Measurements from ENCODE around the gene GALNT13. TPM values are rescaled to one million over a fixed set of nuclear protein-coding genes. Genes with fewer than 3 reads are reported as not detected.

Gene GALNT13
- total RNA-seq, 2 experiments from 2014 or later, result not detected

GRCh38 chr2:153828335-153828734, 43.4 kb upstream of the GALNT13 start:
- TF ChIP-seq CTCF (conservative IDR thresholded peaks at IDR 0.05; ENCODE audit: low read length) (no peak), EZH2phosphoT487 (IDR thresholded peaks at IDR 0.05; ENCODE audit: borderline replicate concordance, low read depth, low read length) (no peak)
- POLR2A ChIA-PET, result no interaction called here
- CTCF ChIA-PET (ENCODE audit: unreplicated experiment), result no interaction called here
- no peaks in the 10 kb centered on the region for H3K36me3 ChIP-seq (ENCODE audit: insufficient read depth, low read length)
- no peaks in the 10 kb centered on the region for H4K20me1 ChIP-seq (ENCODE audit: insufficient read depth, low read length)
- no peak overlapping the region for H3K27ac ChIP-seq (ENCODE audit: low read depth, low read length, poor library complexity, severe bottlenecking)
- no peaks in the 10 kb centered on the region for H3K9me3 ChIP-seq (ENCODE audit: low read length)
- H3K4me3 ChIP-seq (ENCODE audit: low read depth, low read length, poor library complexity, severe bottlenecking), result no peak overlapping the region
- H3K9me2 ChIP-seq (ENCODE audit: insufficient read depth, low read length), result no peaks in the 10 kb centered on the region
- intact Hi-C loops (cut with micrococcal nuclease; ENCODE audit: unreplicated experiment), result no loop called here
- no TSS peak for BruUV-seq (replicated peaks)
- H2AFZ ChIP-seq (ENCODE audit: low read length), result no peak overlapping the region
- no peaks in the 10 kb centered on the region for H3K4me1 ChIP-seq (ENCODE audit: insufficient read depth, low read length, poor library complexity, severe bottlenecking)
- no peak for DNase-seq (ENCODE audit: low spot score)
- no peak overlapping the region for H3K4me2 ChIP-seq (ENCODE audit: low read length)
- H3K79me2 ChIP-seq (ENCODE audit: insufficient read depth, low read depth, low read length), result no peaks in the 10 kb centered on the region

GRCh38 chr2:153834662-153835061, 37.1 kb upstream of the GALNT13 start:
- no TSS peak for BruUV-seq (replicated peaks)
- ChIA-PET CTCF (ENCODE audit: unreplicated experiment) (no interaction called here), POLR2A (no interaction called here)
- Histone ChIP-seq H3K4me2 (ENCODE audit: low read length) (no peak overlapping the region), H3K4me3 (ENCODE audit: low read depth, low read length, poor library complexity, severe bottlenecking) (no peak overlapping the region), H3K9me3 (ENCODE audit: low read length) (0 out of 2 replicates have a peak, but pooled peaks cover 7% of the 10 kb centered on the region), H2AFZ (ENCODE audit: low read length) (no peak overlapping the region), H3K4me1 (ENCODE audit: insufficient read depth, low read length, poor library complexity, severe bottlenecking) (no peaks in the 10 kb centered on the region), H3K79me2 (ENCODE audit: insufficient read depth, low read depth, low read length) (no peaks in the 10 kb centered on the region), H3K36me3 (ENCODE audit: insufficient read depth, low read length) (no peaks in the 10 kb centered on the region), H4K20me1 (ENCODE audit: insufficient read depth, low read length) (no peaks in the 10 kb centered on the region), H3K9me2 (ENCODE audit: insufficient read depth, low read length) (no peaks in the 10 kb centered on the region), H3K27ac (ENCODE audit: low read depth, low read length, poor library complexity, severe bottlenecking) (no peak overlapping the region)
- intact Hi-C loops (cut with micrococcal nuclease; ENCODE audit: unreplicated experiment), result no loop called here
- no peak for DNase-seq (ENCODE audit: low spot score)
- TF ChIP-seq EZH2phosphoT487 (IDR thresholded peaks at IDR 0.05; ENCODE audit: borderline replicate concordance, low read depth, low read length) (no peak), CTCF (conservative IDR thresholded peaks at IDR 0.05; ENCODE audit: low read length) (no peak)

- TF ChIP-seq EZH2phosphoT487 (IDR thresholded peaks at IDR 0.05; ENCODE audit: borderline replicate concordance, low read depth, low read length) (no peak), CTCF (conservative IDR thresholded peaks at IDR 0.05; ENCODE audit: low read length) (no peak)
- H3K9me2 ChIP-seq (ENCODE audit: insufficient read depth, low read length), result no peaks in the 10 kb centered on the region
- H3K4me2 ChIP-seq (ENCODE audit: low read length), result no peak overlapping the region
- intact Hi-C loops (cut with micrococcal nuclease; ENCODE audit: unreplicated experiment), result no loop called here
- POLR2A ChIA-PET, result no interaction called here
- no peak for DNase-seq (ENCODE audit: low spot score)
- no peaks in the 10 kb centered on the region for H4K20me1 ChIP-seq (ENCODE audit: insufficient read depth, low read length)
- no peaks in the 10 kb centered on the region for H3K4me1 ChIP-seq (ENCODE audit: insufficient read depth, low read length, poor library complexity, severe bottlenecking)
- H2AFZ ChIP-seq (ENCODE audit: low read length), result no peak overlapping the region
- no peaks in the 10 kb centered on the region for H3K36me3 ChIP-seq (ENCODE audit: insufficient read depth, low read length)
- no peak overlapping the region for H3K4me3 ChIP-seq (ENCODE audit: low read depth, low read length, poor library complexity, severe bottlenecking)
- CTCF ChIA-PET (ENCODE audit: unreplicated experiment), result no interaction called here
- no TSS peak for BruUV-seq (replicated peaks)
- H3K9me3 ChIP-seq (ENCODE audit: low read length), result 0 out of 2 replicates have a peak, but pooled peaks cover 4% of the 10 kb centered on the region
- H3K79me2 ChIP-seq (ENCODE audit: insufficient read depth, low read depth, low read length), result no peaks in the 10 kb centered on the region
- no peak overlapping the region for H3K27ac ChIP-seq (ENCODE audit: low read depth, low read length, poor library complexity, severe bottlenecking)
Measured at GRCh38 chr2:153858250-153858649, 13.5 kb upstream of the GALNT13 start.

All from OCI-LY7 (cell line).